GM19372 (cell line): Measurements from ENCODE around the gene NRXN2.

Source experiments
- ATAC-seq: cut with Tn5 transposase; IDR thresholded peaks from one replicate; pipeline ENCODE4 v1.9.1; 2021; ENCODE audit warnings: mild to moderate bottlenecking, low read depth, moderate library complexity; ENCODE audit not compliant: unreplicated experiment

The NRXN2 gene

DNA sequence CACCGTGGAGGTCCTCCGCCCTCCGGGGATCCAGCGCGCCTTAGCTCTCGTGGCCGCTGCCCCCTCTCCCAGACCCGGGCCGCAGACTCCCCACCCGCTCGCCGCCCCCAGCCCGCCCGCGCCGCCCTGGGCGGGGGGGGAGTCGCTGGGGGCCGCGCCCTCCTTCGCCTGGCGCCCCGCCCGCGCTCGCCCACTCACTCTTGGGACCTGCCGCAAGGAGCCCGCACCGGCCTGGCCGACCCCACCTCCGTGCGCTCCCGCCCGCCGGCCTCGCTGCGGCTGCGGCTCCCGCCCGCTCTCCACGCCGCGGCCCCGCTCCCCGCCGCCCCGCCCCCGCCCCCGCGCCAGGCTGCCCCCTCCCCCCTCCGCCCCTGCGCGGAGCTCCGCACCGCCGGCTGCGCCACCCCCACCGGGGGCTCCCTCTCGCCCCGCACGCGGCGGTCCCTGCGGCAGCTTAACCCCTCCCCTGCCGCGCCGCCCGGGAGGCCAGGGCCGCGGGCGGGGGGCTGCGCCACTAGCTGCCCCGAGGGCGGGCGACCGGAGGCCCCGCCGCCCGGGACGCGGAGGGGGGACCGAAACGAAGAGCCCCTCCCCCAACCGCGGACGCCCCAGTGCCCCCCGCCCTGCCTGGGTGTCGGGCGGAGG, 21.7 kb upstream of the NRXN2 start:
- ATAC-seq: no peak

GRCh38 chr11:64743591-64744543, 20.9 kb upstream of the NRXN2 start, which contains the start of gene RASGRP2:
TSS of gene RASGRP2 (minus strand) at chr11:64744142. CDS start at chr11:64742866, 1,276 bp downstream.
- ATAC-seq: no peak

GRCh38 chr11:64742889-64743590, 20.0 kb upstream of the NRXN2 start:
- no peak for ATAC-seq

GRCh38 chr11:64742087-64742888, 19.3 kb upstream of the NRXN2 start:
- ATAC-seq: no peak

- ATAC-seq: no peak
Observed at GRCh38 chr11:64741375-64742086, 18.5 kb upstream of the NRXN2 start.

DNA sequence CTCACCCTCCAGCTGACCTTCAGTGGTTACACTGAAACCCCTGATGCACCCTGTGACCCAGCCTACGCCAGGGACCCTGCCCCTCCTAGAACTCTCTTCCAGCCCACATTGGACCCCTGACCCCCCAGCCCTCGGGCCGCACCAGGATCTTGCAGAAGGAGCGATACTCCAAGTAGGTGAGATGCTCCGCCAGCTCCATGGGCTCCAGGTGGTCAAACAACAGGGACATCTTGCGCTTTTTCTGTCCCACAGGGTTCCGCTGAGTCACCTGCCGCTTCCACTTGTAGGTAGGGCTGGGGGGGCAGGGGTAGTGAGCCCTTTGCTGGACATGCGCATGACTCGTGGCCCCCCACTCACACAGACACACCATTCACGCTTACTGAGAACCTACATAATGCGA, 16.9 kb upstream of the NRXN2 start:
- ATAC-seq: no peak

DNA sequence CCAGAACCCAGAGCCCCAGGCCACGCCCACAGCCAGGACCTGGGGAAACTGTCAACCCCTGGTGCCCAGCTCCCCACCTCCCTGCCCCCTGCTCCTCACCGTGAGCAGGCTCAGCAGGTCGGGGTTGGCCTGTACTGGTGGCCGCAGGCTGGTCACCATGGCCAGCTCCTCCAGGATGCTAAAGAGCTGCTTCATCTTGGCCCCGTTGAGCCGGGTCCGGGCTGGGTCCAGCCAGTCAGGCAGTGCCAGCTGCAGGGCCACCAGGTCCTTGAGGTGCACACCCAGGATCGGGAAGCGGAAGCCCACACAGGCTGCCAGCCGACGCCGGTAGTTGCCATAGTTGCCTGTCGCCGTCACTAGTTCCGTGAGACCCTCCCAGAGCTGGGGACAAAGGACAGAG, 13.7 kb upstream of the NRXN2 start:
- no peak for ATAC-seq

- ATAC-seq: no peak
Observed at GRCh38 chr11:64735725-64736259, 12.8 kb upstream of the NRXN2 start.

- no peak for ATAC-seq
Observed at GRCh38 chr11:64734811-64735724, 12.1 kb upstream of the NRXN2 start.

DNA sequence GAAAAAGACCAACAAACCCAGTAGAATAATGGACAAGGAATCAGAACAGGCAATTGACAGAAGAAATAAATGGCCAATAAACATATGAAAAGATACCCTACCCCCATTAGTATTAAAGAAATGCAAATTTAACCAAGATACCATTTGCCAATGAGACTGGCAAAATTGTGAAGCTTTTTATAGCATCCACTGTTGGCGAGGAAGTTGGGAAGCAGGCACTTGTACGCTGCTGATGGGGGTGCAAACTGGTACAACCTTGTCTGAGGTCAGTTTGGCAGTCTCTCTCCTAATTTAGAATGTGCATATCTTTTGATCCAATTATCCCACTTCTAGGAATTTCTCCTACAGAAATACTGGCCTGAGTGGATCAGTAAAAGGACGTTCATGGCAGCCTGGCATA, 8.6 kb upstream of the NRXN2 start:
- ATAC-seq: no peak

DNA sequence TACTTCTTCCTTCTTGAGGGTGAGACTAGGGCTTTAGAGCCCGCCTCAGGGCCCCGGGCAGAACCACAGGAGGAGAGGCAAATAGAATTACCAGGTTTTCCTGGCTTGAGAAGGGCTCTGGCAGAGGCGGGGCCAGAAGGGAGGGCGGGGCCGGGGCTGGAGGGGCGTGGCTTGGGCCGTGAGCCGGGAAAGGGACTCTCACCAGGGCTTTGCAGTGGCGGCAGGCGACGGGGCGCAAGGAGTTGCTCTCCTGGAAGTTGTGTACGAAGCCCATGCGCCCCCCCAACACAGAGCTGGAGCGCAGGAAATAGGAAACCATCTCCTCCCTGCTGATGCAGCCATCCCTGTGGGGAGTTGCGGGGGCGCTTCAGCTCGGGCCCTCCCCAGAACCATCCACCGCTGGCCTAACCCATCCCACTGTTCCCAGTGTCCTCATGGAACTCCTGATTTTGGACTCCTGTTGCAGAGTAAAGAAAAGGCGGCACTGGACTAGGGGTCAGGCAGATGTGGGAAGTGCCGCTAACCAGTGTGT, 6.9 kb upstream of the NRXN2 start:
- ATAC-seq: no peak

DNA sequence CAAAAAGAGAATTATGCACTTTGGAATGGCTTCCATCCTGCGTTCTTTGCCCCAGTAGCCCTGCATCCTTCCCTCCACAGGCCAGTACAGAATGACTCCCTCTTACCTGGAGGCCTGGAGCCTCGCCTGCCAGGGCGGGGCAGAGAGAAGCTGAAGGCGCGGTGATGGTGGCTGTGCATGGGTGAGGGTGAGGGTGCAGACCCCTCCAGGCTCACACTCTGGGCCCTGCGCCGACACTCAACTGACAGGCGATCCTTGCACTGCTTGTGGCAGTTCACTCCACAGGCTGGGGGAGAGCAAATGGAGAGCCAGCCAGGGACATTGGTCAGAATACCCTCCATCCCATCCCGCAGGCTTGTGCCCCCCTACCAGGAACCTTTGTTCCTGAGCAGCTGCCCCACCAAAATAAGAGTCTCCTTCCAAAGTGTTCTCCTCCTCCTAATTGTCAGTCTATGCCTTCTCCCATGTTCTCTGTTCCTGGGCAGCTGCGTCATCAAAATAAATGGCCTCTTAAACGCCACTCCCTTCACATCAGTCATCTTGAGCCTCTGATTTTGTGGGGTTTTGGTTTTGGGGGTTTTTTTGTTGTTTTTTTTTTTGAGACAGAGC, 5.9 kb upstream of the NRXN2 start:
- ATAC-seq: no peak

- ATAC-seq: no peak
Observed at GRCh38 chr11:64726867-64727530, 4.0 kb upstream of the NRXN2 start.

- ATAC-seq: no peak
Observed at GRCh38 chr11:64726211-64726641, 3.2 kb upstream of the NRXN2 start.

- ATAC-seq: no peak
Observed at GRCh38 chr11:64724863-64725532, 2.0 kb upstream of the NRXN2 start.
